GM12878 (cell line): ENCODE data around the gene ASIC3. TPM values are rescaled to one million over a fixed set of nuclear protein-coding genes. Genes with fewer than 3 reads are reported as not detected.

Source experiments
- ATAC-seq: fragments of 200-7000 bp; cut with Tn5 transposase; 3 replicates; pipeline ENCODE4 v1.9.1; 2020; ENCODE audit warnings: mild to moderate bottlenecking, moderate library complexity
- BruUV-seq: library from RNA; stranded (reverse); fragments of 400-500 nt; replicated peaks from 2 replicates; lab custom pipeline; 2021; lab: Mats Ljungman, UMichigan
- CTCF ChIA-PET: fragments of 300-600 bp; sonication (Branson Sonifier 250); formaldehyde crosslinking; extraction: SDS; loops from one replicate; lab custom pipeline; 2021; ENCODE audit warnings: inconsistent platforms; lab: Yijun Ruan, JAX
- POLR2A ChIA-PET: fragments of 350-600 bp; formaldehyde crosslinking; extraction: SDS; loops from one replicate; lab custom pipeline; 2021; ENCODE audit warnings: inconsistent platforms; lab: Charles Lee
- RAD21 ChIA-PET: fragments of 300-600 bp; sonication (Branson Sonifier 250); formaldehyde crosslinking; loops from one replicate; lab custom pipeline; 2023; ENCODE audit warnings: antibody characterized with exemption; ENCODE audit not compliant: unreplicated experiment; lab: Charles Lee
- SMC1A ChIA-PET: fragments of 300-600 bp; sonication (Branson Sonifier 250); formaldehyde crosslinking; loops from one replicate; lab custom pipeline; 2023; ENCODE audit not compliant: unreplicated experiment, uncharacterized antibody; lab: Charles Lee
- DNase-seq: peaks from one replicate; pipeline ENCODE4 v3.0.0-alpha.2; 2011; ENCODE audit warnings: low read depth, low spot score
- FAIRE-seq: peaks from 3 replicates; lab custom pipeline; 2011; peaks lifted over from hg19 to GRCh38; lab: Jason Lieb, UNC
- H2AFZ ChIP-seq: 2 replicates; pipeline ENCODE4 v1.6.0; 2011; ENCODE audit warnings: low read depth, low read length, control low read depth; ENCODE audit not compliant: control insufficient read depth
- H3K27ac ChIP-seq: 2 replicates; pipeline ENCODE4 v1.5.1; 2011; ENCODE audit warnings: control low read depth; ENCODE audit not compliant: control insufficient read depth, insufficient read depth
- H3K27me3 ChIP-seq, 2 experiments: replicated peaks in 1 of 2; 2 replicates each; pipeline versions ENCODE4 v1.6.0 to v1.6.1; 2011; ENCODE audit warnings: low read length in 1 of 2; ENCODE audit not compliant: control insufficient read depth in 2 of 2, insufficient read depth in 2 of 2
- H3K36me3 ChIP-seq, 2 experiments: 2 replicates each; pipeline ENCODE4 v1.5.1; 2011; ENCODE audit warnings: low read length in 1 of 2; ENCODE audit not compliant: control insufficient read depth in 2 of 2, insufficient read depth in 2 of 2
- H3K4me1 ChIP-seq: 2 replicates; pipeline ENCODE4 v1.6.1; 2011; ENCODE audit warnings: mild to moderate bottlenecking, low read length, moderate library complexity, mixed read lengths; ENCODE audit not compliant: control insufficient read depth, insufficient read depth
- H3K4me2 ChIP-seq: 2 replicates; pipeline ENCODE4 v1.6.0; 2011; ENCODE audit warnings: control low read depth; ENCODE audit not compliant: control insufficient read depth, insufficient read depth
- H3K4me3 ChIP-seq: fragments of 200-600 bp; sonication (generic); 2 replicates; pipeline ENCODE4 v1.5.1; 2016
- H3K79me2 ChIP-seq: 2 replicates; pipeline ENCODE4 v1.6.0; 2011; ENCODE audit warnings: low read length; ENCODE audit not compliant: control insufficient read depth, insufficient read depth
- H3K9ac ChIP-seq: 2 replicates; pipeline ENCODE4 v1.8.0; 2011; ENCODE audit warnings: low read length, control low read depth, mixed read lengths; ENCODE audit not compliant: control insufficient read depth, insufficient read depth
- H3K9me3 ChIP-seq: replicated peaks from 3 replicates; pipeline ENCODE4 v1.5.1; 2011; ENCODE audit warnings: mild to moderate bottlenecking, low read length; ENCODE audit not compliant: control insufficient read depth, insufficient read depth
- H4K20me1 ChIP-seq: 2 replicates; pipeline ENCODE4 v1.6.0; 2011; ENCODE audit not compliant: control insufficient read depth, insufficient read depth
- IRF4 ChIP-seq: IDR thresholded peaks from 2 replicates; pipeline ENCODE4 v1.6.1; 2011; ENCODE audit warnings: low read depth, low read length
- LARP7 ChIP-seq: fragments of 450-650 bp; IDR thresholded peaks from 2 replicates; pipeline ENCODE4 v1.6.1; 2017; ENCODE audit warnings: mild to moderate bottlenecking
- MYC ChIP-seq: IDR thresholded peaks from 2 replicates; pipeline ENCODE4 v1.6.1; 2011; ENCODE audit warnings: mild to moderate bottlenecking, low read length, moderate library complexity, inconsistent platforms; ENCODE audit not compliant: insufficient read depth, insufficient replicate concordance, insufficient read length, severe bottlenecking
- SIN3A ChIP-seq: IDR thresholded peaks from 2 replicates; pipeline ENCODE4 v1.6.1; 2012; ENCODE audit warnings: low read depth, low read length, improper control_type of control experiment
- SMAD1 ChIP-seq: fragments of 450-650 bp; IDR thresholded peaks from 2 replicates; pipeline ENCODE4 v1.6.1; 2018; ENCODE audit warnings: mild to moderate bottlenecking, low read depth; ENCODE audit not compliant: partially characterized antibody
- SREBF2 ChIP-seq: IDR thresholded peaks from 2 replicates; pipeline ENCODE4 v1.6.1; 2012; ENCODE audit warnings: mild to moderate bottlenecking, low read length
- WGBS: methylation state at CpG from one replicate; pipeline ENCODE4 v1.1.6; 2016; ENCODE audit warnings: low lambda C conversion rate; ENCODE audit not compliant: insufficient replicate concordance, insufficient coverage; ENCODE audit errors: missing lambda C conversion rate; 5-methylcytosine and 5-hydroxymethylcytosine counted together
- in situ Hi-C: fragments of 300-500 bp; cut with MboI; formaldehyde crosslinking; loops from 9 replicates; pipeline ENCODE4 v1.14.3; 2018; ENCODE audit warnings: mixed read lengths
- intact Hi-C: fragments of 100-400 bp; cut with micrococcal nuclease; formaldehyde crosslinking; loops from one replicate; pipeline ENCODE4 v1.14.2; 2022; ENCODE audit not compliant: unreplicated experiment
- polyA plus RNA-seq, 11 experiments: library from polyadenylated mRNA; depleted of rRNA in 4 of 11; unstranded in 6 of 11; stranded (reverse) in 5 of 11; fragments of >200 nt; fragmentation: Nextera tagmentation in 4 of 11; fragmentation: Illumina TruSeq in 1 of 11; extraction: Ambion mirVana in 4 of 11; extraction: Trizol in 1 of 11; gene quantifications; 1 replicate in 1 of 11; 2 replicates in 10 of 11; pipeline versions ENCODE4 v1.2.1 to v1.2.3, GENCODE V29; 2011 to 2016; ENCODE audit warnings: inconsistent platforms in 2 of 11, missing spikeins in 2 of 11, low read depth in 1 of 11
- total RNA-seq, 4 experiments: library from RNA; depleted of rRNA in 3 of 4; stranded (reverse); fragments of >200 nt in 3 of 4; fragmentation: Illumina TruSeq in 1 of 4; extraction: Trizol in 1 of 4; gene quantifications; 2 replicates each; pipeline versions ENCODE4 v1.2.1 to v1.2.3, GENCODE V29; 2013 to 2021
- TF ChIP-seq, protein P1 (sequence below): fragments of 450-650 bp; formaldehyde crosslinking; IDR thresholded peaks from 2 replicates; pipeline ENCODE4 v1.5.0; 2022; ENCODE audit warnings: mild to moderate bottlenecking, missing genetic modification characterization
- TF ChIP-seq, protein P2 (sequence below): fragments of 450-650 bp; IDR thresholded peaks from 2 replicates; pipeline ENCODE4 v1.6.1; 2016; ENCODE audit warnings: mild to moderate bottlenecking
- TF ChIP-seq, protein P3 (sequence below): IDR thresholded peaks from 2 replicates; pipeline ENCODE4 v1.6.1; 2012; ENCODE audit warnings: low read length, inconsistent platforms
- TF ChIP-seq, protein P4 (sequence below): IDR thresholded peaks from 2 replicates; pipeline ENCODE4 v1.6.1; 2011; ENCODE audit warnings: low read depth, mild to moderate bottlenecking, low read length, moderate library complexity, borderline replicate concordance; ENCODE audit errors: extremely low read depth
- TF ChIP-seq, protein P5 (sequence below): IDR thresholded peaks from 2 replicates; pipeline ENCODE4 v1.6.1; 2011; ENCODE audit warnings: low read depth, low read length, improper control_type of control experiment, borderline replicate concordance
- TF ChIP-seq, protein P6 (sequence below): IDR thresholded peaks from 2 replicates; pipeline ENCODE4 v1.6.1; 2011; ENCODE audit warnings: mild to moderate bottlenecking, low read depth, low read length, moderate library complexity; ENCODE audit not compliant: insufficient replicate concordance

The ASIC3 gene
- total and polyA plus RNA-seq, 10 of the 15 experiments (the other 5 are each of a cell fraction or from before 2014, with no cell fraction given): 0.07 to 1.0 (median 0.44) TPM; not detected in 4

DNA sequence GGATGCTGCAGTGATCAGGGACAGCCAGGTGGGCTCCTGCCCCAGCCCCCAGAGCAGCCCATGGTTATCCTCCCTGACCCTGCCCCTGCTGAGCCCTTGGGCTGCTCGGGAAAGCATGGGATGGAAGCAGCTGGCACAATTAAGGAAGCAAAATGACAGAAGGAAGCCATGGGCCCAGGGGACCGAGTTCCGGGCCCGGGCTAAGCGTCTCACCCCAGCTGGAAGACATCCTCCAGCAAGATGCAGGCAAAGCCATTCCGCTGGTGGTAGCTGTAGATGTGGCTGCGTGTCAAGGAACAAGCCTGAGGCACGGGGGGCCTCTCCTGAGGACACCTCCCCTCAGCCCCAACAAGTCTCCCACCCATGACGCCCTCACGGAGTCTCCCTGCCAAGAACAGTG, 25.1 kb upstream of the ASIC3 start:
- RAD21 ChIA-PET: no interaction called here
- Histone ChIP-seq H3K9me3 (no peaks in the 10 kb centered on the region), H2AFZ (no peak overlapping the region), H3K9ac (no peak overlapping the region), H3K79me2 (no peaks in the 10 kb centered on the region), H3K4me2 (no peak overlapping the region), H4K20me1 (no peaks in the 10 kb centered on the region), H3K27me3 (peaks cover 8 to 10% of the 10 kb centered on the region in 2 experiments; a peak in 3 of 4 replicates), H3K4me3 (no peak overlapping the region), H3K36me3 (no peaks in the 10 kb centered on the region), H3K27ac (no peak overlapping the region), H3K4me1 (peaks cover 2% of the 10 kb centered on the region; the same call in 1 of the 2 replicates)
- intact Hi-C loops (no loop called here), in situ Hi-C loops (no loop called here)
- no TSS peak for BruUV-seq
- POLR2A ChIA-PET: no interaction called here
- WGBS: 32% methylated on average over 10 of the region's 10 CpGs
- FAIRE-seq (no peak), DNase-seq (no peak), ATAC-seq (no peak)
- SMC1A ChIA-PET: no interaction called here
- CTCF ChIA-PET: interaction anchor here (6.0 kb wide), 1 partner anchor 14 kb away, joined by 35 read pairs; no protein-coding TSS in a partner anchor
- TF ChIP-seq LARP7: no peak
- TF ChIP-seq, protein P1, sequence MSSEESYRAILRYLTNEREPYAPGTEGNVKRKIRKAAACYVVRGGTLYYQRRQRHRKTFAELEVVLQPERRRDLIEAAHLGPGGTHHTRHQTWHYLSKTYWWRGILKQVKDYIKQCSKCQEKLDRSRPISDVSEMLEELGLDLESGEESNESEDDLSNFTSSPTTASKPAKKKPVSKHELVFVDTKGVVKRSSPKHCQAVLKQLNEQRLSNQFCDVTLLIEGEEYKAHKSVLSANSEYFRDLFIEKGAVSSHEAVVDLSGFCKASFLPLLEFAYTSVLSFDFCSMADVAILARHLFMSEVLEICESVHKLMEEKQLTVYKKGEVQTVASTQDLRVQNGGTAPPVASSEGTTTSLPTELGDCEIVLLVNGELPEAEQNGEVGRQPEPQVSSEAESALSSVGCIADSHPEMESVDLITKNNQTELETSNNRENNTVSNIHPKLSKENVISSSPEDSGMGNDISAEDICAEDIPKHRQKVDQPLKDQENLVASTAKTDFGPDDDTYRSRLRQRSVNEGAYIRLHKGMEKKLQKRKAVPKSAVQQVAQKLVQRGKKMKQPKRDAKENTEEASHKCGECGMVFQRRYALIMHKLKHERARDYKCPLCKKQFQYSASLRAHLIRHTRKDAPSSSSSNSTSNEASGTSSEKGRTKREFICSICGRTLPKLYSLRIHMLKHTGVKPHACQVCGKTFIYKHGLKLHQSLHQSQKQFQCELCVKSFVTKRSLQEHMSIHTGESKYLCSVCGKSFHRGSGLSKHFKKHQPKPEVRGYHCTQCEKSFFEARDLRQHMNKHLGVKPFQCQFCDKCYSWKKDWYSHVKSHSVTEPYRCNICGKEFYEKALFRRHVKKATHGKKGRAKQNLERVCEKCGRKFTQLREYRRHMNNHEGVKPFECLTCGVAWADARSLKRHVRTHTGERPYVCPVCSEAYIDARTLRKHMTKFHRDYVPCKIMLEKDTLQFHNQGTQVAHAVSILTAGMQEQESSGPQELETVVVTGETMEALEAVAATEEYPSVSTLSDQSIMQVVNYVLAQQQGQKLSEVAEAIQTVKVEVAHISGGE (CRISPR knock-in tag): no peak
- TF ChIP-seq, protein P2, sequence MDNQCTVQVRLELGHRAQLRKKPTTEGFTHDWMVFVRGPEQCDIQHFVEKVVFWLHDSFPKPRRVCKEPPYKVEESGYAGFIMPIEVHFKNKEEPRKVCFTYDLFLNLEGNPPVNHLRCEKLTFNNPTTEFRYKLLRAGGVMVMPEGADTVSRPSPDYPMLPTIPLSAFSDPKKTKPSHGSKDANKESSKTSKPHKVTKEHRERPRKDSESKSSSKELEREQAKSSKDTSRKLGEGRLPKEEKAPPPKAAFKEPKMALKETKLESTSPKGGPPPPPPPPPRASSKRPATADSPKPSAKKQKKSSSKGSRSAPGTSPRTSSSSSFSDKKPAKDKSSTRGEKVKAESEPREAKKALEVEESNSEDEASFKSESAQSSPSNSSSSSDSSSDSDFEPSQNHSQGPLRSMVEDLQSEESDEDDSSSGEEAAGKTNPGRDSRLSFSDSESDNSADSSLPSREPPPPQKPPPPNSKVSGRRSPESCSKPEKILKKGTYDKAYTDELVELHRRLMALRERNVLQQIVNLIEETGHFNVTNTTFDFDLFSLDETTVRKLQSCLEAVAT: no peak
- TF ChIP-seq MYC: no peak
- TF ChIP-seq, protein P3, sequence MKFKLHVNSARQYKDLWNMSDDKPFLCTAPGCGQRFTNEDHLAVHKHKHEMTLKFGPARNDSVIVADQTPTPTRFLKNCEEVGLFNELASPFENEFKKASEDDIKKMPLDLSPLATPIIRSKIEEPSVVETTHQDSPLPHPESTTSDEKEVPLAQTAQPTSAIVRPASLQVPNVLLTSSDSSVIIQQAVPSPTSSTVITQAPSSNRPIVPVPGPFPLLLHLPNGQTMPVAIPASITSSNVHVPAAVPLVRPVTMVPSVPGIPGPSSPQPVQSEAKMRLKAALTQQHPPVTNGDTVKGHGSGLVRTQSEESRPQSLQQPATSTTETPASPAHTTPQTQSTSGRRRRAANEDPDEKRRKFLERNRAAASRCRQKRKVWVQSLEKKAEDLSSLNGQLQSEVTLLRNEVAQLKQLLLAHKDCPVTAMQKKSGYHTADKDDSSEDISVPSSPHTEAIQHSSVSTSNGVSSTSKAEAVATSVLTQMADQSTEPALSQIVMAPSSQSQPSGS: no peak
- TF ChIP-seq SMAD1: no peak
- TF ChIP-seq, protein P4, sequence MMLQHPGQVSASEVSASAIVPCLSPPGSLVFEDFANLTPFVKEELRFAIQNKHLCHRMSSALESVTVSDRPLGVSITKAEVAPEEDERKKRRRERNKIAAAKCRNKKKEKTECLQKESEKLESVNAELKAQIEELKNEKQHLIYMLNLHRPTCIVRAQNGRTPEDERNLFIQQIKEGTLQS: no peak
- TF ChIP-seq, protein P5, sequence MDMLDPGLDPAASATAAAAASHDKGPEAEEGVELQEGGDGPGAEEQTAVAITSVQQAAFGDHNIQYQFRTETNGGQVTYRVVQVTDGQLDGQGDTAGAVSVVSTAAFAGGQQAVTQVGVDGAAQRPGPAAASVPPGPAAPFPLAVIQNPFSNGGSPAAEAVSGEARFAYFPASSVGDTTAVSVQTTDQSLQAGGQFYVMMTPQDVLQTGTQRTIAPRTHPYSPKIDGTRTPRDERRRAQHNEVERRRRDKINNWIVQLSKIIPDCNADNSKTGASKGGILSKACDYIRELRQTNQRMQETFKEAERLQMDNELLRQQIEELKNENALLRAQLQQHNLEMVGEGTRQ: no peak
- TF ChIP-seq SIN3A: no peak
- TF ChIP-seq, protein P6, sequence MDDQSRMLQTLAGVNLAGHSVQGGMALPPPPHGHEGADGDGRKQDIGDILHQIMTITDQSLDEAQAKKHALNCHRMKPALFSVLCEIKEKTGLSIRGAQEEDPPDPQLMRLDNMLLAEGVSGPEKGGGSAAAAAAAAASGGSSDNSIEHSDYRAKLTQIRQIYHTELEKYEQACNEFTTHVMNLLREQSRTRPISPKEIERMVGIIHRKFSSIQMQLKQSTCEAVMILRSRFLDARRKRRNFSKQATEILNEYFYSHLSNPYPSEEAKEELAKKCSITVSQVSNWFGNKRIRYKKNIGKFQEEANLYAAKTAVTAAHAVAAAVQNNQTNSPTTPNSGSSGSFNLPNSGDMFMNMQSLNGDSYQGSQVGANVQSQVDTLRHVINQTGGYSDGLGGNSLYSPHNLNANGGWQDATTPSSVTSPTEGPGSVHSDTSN: no peak
- TF ChIP-seq IRF4: no peak
- no peak for TF ChIP-seq SREBF2
